ENCODE data around the gene NFYB.
"Not testable (repeated sequence)": the region's sequence is repeated elsewhere in the genome, so short reads cannot be mapped to it uniquely, and the experiment has no call there.

NFYB gene

GRCh38 chr12:104155711-104156555, 17.9 kb upstream of the NFYB start:
- no peak for DNase-seq

- no peak for DNase-seq
These were observed 16.8 kb upstream of the NFYB start for GRCh38 chr12:104154806-104155205.

DNA sequence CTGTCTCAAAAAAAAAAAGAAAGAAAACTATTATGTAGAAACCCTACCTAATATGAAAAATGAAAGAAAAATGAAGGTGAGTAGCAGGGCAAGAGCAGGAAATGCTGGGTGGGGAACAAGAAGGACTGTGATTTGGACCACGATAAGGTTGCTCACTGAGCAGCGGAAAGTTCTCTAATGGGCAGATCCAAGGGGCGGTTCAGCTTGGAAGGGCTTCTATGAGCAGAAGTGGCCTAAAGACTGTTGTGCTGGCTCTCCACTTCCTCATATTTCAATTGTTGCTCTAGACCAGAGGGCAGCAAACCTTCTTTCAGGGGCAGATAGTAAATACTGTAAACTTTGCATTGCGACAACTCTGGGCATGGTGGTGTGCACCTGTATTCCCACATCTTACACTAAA, 16.3 kb upstream of the NFYB start:
- peak; percentile 28 for DNase-seq

DNA sequence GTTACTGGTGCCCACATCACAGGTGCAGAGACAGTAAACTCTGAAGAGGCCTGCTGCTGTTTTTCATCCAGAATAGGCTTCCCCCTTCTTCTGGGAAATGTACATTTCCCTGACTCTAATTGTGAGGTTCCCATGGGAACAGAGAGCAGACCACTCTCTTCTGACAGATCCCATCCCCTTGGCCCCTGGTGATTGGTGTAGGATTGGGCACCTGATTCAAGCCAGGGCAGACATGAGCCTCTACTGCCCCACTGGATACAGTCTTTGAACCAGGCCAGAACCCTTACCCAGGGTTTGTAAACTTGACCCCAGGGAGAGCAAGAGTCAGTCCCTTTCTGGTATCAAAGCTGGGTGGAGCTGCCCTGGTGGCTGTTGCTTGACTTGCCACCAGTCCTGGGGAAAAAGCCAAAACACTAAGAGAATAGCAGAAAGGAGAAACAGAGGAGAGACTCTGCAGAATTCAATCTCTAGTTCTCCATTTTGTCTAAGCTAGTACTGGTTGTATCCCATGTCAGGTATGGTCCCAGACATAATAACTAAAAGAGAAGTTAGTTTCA, 14.8 kb upstream of the NFYB start:
- no peak for DNase-seq

GRCh38 chr12:104150416-104150815, 12.4 kb upstream of the NFYB start:
- no peak for DNase-seq

DNA sequence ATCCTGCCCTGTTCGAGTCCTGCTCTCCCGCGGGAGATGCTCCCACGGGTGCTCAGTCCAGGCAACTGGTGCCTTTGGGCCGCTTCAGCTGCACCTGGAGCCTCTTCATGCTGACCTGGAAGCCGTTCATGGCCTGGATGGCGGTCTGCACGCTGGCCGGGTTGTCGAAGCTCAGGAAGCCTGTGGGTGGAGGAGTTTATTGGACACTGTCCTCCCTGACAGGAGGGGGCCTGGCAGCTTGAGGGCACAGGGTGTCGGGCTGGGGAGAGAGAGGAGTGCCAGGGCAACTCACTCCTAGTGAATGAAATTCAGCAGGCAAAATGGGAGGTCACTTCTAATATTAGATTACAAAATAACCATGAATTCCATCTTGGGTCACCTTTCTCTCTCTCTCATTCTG, 9.3 kb upstream of the NFYB start:
- DNase-seq = no peak

GRCh38 chr12:104143918-104144317, 5.9 kb upstream of the NFYB start:
- no peak for DNase-seq

DNA sequence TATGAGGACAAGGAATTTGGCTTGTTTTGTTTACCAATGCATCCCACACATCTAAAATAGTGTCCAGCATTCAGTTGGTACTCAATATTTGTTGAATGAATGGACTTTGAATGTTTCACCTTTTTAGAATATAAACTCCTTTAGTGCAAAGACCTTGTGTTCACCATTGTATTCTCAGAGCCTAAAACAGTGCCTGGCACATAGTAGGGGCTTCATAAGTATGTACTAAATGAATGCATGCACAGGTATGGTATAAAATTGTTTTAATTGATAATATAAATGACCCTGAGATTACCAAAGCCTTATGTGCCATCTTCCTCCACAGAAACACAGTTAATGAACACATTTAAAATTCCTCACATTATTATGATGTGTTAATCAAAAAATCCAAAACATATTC, 5.0 kb upstream of the NFYB start:
- no peak for DNase-seq

DNA sequence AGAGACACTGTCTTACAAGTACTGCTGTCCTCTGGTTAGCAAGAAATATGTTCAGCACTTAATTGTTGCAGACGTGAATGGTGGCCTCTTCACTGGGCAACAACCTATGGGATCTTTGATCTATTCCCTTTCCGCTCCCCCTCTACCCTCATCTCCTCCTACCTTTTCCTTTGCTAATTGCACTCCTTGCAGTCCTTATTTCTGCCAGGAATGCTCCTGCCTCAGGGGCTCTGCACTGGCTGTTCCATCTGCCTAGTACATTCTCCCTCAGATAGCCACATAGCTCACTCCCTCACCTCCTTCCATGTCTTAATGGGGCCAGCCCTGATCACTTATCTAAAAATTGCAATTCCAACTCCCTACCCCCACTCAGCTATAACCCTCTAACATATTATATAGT, 4.5 kb upstream of the NFYB start:
- no peak for DNase-seq

DNA sequence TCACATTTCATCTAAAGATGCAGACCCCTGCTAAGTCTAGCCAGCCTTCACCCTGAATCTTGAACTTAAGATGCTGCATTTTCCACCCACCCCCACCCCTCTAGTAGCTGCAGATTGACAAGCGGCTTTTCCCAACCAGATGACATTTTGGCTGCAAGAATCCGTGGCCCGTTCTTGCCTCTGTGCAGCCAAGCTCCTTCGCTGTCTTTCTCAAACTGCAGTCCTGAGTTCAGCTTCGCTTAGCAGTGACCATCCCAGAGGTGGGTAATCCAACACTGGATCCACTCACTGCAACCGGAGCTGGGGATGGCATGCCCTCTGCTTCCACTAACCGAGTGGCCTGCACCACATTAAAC, 765 bp upstream of the NFYB start:
- DNase-seq = no peak

DNA sequence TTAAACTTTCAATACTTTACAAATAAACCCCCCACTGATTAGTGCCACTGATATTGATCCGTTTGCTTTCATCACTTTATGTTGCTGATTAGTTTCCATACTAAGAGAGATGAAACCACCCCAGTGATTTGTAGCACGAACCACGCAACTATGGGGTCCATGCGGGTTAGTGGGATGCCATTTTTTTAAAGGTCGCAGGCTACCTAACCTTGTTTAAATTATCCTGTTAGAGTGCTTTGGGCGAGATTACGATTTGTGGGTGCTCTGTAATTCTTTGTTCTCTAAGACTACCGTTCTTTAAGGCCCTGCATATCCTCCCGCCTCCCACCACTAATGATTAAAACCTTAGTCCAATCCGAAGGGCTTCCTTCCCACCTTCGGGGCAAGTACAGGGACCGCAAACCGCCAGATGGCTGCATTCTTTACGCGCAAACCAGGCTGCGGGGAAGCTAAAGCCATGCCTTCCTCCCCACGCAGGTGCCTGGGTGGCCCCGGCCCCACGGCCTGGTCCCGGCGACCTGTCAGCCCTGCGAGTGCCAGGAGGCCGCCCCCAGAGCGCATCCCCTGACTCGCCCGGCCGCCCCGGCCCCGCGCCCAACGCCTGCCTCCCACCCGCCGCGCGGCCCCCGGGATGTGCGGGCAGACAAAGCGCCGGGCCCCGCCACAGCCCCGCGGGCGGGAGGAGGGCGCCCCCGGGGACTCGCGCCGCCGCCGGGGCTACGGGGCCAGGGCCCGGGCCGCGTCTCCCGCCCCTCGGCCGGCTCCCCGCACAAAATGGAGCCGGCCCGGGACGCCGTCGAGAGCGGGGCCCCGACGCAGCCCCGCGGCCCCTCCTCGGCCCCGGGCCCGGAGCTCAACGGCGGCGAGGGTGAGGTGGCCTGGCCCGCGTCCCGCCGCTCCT, 759 bp downstream of the NFYB start:
- peak; percentile 16 for DNase-seq

GRCh38 chr12:104136577-104136976, 1.4 kb downstream of the NFYB start:
- DNase-seq = no peak

DNA sequence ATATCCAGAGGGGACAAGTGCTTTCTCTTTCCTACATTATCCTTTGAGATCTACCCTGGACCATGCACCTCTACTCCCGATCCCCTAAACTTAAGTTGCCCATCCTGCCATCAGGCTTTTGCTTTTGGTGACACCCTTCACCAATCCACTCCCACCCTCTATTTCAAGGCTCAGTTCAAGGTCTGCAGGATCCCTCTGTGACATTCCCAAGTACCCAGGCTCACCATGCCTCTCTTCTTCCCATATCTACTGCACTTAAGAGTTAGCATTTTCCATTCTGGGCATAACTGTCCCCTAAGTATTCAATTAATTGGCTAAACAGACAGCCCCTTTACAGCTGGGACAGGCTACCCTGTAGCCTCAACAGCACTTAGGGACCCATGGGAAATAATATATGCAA, 3.1 kb downstream of the NFYB start:
- DNase-seq = no peak

DNA sequence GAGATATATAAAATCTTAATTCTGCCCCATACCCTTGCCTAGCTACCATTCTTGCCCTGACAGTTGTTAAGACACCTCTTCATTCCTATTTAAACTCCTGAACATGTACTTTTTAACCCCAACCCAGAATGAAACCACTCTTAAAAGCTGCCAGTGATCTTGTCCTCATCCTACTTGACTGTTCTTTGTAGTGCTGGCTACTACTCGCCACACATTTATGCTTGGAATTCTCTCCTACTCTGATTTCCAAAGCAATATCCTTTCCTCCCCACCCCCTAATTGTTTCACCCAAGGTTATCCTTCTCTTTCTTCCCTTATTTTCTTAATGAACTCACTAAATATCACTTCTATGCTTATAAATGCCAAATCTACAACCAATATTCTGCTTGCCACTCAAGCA, 4.1 kb downstream of the NFYB start:
- DNase-seq = no peak

DNA sequence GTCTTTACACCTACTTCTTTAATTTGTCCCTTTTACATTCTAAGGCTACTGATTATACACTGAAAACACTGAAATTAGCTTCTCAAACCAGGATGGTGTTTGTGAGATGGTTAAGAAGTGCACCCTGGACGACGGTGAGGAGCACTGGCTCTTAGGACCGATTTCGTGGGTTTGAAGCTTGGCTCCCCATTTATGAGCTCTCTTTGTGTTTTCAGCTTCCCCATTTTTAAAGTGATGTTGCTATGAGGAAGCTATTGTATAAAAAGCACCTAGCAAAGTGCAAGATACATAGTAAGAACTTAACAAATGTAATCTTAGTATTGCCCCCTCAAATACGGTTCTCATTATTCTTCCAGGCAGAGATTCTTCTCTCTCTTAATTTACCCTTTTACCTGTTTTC, 4.7 kb downstream of the NFYB start:
- no peak for DNase-seq

- DNase-seq = no peak
These were observed 5.6 kb downstream of the NFYB start for GRCh38 chr12:104132351-104132956.

DNA sequence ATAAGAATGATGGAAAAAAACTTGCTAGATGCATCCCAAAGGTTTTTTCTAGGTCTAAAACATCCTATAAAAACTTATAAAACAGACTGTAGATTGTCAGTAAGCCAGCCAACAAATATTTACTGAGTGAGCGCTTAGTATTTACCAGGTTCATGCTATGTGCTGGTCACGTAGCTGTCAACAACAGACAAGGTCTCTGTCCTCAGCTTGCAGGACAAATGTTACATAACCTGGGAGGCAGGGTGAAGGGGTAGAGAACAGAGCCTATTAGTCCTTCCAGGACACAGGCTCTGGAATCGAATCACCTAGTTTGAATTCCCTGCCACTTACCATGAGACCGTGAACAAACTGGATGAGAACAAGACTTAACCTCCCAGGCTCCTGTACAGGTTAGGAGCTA, 6.4 kb downstream of the NFYB start:
- no peak for DNase-seq

GRCh38 chr12:104130760-104131159, 7.2 kb downstream of the NFYB start:
- no peak for DNase-seq

DNA sequence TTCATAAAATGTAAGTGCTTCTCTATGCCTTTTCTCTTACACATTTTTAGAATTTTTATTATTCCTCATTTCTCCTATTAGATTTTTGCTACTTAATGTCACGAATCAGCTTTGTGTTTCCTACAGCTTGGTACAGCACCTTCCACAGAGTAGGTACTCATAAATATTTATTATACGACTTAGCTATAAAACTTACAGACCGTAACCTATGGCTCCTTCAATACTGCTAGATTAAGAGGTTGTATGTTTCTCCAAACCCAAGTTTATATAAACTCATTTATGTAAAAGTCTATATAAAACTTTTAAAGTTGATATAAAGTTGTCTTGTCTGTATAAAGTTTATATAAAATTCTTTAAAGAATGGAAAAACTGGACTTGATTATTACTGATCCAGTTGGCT, 11.5 kb downstream of the NFYB start:
- DNase-seq = no peak

DNA sequence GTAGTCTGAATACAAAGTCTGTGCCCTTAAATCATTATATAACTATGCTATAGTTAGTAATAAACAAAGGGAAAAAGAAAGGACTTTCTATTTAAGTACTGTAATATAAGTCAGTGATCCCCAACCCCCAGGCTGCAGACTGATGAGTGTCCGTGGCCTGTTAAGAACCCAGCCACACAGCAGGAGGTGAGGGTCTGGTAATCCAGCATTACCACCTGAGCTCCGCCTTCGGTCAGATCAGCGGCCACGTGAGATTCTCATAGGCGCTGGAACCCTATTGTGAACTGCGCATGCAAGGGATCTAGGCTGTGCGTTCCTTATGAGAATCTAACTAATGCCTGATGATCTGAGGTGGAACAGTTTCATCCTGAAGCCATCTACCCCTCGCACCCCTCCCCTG, 15.7 kb downstream of the NFYB start:
- no peak for DNase-seq

- no peak for DNase-seq
These were observed 17.0 kb downstream of the NFYB start for GRCh38 chr12:104121001-104121400.

GRCh38 chr12:104115587-104115975, 22.4 kb downstream of the NFYB start:
- DNase-seq = no peak

DNA sequence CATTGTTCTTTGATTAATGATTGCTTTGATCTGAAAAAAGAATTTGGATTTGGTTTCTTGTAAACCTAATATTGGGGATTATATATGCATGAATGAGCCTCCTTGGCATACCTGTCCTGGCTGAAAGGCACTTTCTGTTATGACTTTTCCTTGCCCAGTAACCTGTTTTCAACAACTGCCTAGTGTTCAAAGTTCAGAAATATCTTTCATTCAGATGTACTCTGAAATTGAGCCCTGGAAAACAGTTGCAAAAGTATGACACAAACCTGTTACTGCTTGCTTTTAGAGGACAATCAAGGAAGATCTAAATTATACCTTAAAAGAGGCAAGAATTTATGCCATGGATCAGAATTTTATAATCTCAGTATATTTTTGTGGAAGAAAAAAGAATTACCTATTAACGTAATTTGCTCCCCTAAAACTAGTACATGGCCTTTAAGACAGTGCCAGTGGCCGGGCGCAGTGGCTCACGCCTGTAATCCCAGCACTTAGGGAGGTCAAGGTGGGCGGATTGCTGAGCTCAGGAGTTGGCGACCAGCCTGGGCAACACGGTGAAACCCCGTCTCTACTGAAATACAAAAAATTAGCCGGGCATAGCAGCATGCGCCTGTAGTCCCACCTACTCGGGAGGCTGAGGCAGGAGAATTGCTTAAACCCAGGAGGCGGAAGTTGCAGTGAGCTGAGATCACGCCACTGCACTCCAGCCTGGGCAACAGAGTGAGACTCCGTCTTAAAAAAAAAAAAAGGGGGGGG, 23.0 kb downstream of the NFYB start:
- DNase-seq = not testable (repeated sequence)
